Fibroblast of lung (primary cell): ENCODE data around the gene AP1S3.

Experiments
- CTCF ChIP-seq, 2 donors: IDR thresholded peaks in 1 of 2; conservative IDR thresholded peaks in 1 of 2; 1 replicate in 1 of 2; 2 replicates in 1 of 2; pipeline ENCODE4 v1.5.1; 2011 to 2012; ENCODE audit warnings: low read length in 2 of 2, control low read depth in 1 of 2, inconsistent platforms in 1 of 2, low read depth in 1 of 2, mild to moderate bottlenecking in 1 of 2
- EZH2 ChIP-seq: IDR thresholded peaks from 2 replicates; pipeline ENCODE4 v1.5.1; 2012; ENCODE audit warnings: low read length, control low read depth, mild to moderate bottlenecking; ENCODE audit errors: missing control alignments

- no peak for TF ChIP-seq CTCF (conservative IDR thresholded peaks at IDR 0.05 in 1 of 2, IDR thresholded peaks at IDR 0.05 in 1 of 2; ENCODE audit: low read depth in 1 of 2, low read length in 2 of 2)
- no peak for TF ChIP-seq EZH2
These were observed 55.8 kb downstream of the AP1S3 start for GRCh38 chr2:223781560-223781959.
